Measurements from ENCODE around the gene SDK1.

- TF ChIP-seq POLR2A (IDR thresholded peaks at IDR 0.05) (no peak), CTCF (IDR thresholded peaks at IDR 0.05) (no peak)
Measured at GRCh38 chr7:4234498-4234855, 933.4 kb downstream of the SDK1 start.

All from uterus (tissue), 2 donors.